GM12874 (cell line): ENCODE measurements around the gene PROCR.

Experiments
- TF ChIP-seq, protein P1 (sequence below): IDR thresholded peaks from 2 replicates; pipeline ENCODE4 v1.5.1; 2011; ENCODE audit warnings: low read depth, mild to moderate bottlenecking, control low read depth, low read length, moderate library complexity; ENCODE audit not compliant: insufficient read depth

PROCR gene

DNA sequence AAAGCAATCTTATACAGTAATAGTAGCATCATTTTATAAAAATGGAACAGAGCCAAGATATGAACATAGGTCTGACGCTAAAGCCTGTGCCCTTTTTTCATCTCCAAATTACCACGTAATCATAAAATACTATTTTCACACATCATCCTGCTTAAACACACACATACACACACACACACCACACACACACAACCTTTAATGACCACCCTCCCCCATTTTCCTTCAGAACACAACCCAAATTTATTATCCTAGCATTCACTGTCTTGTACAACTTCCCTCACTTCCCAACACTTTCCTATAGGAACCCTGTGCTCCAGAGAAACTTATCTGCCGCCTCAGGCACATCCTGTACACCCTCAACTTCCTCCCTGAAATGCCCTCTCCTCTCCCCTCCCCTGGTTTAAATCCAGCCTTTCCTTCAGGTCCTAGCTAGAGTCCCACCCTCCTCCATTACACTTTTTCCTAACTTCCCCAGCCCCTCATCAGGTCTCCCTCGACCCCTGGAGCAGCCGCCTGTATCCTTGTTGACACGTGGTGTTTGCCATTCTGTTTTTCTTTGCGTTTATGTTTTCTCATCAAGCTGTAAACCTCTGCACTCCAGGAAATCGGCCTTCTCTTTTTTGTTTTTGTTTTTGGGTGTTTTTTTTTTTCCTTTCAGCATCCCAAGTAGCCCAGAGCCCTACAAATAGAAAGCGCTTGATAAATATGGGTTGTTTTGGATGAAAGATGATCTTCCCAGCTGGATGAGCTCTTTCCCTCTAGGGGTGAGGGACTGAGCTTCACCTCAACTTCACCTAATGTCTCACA lies 53.6 kb downstream of the PROCR start:
- TF ChIP-seq, protein P1, sequence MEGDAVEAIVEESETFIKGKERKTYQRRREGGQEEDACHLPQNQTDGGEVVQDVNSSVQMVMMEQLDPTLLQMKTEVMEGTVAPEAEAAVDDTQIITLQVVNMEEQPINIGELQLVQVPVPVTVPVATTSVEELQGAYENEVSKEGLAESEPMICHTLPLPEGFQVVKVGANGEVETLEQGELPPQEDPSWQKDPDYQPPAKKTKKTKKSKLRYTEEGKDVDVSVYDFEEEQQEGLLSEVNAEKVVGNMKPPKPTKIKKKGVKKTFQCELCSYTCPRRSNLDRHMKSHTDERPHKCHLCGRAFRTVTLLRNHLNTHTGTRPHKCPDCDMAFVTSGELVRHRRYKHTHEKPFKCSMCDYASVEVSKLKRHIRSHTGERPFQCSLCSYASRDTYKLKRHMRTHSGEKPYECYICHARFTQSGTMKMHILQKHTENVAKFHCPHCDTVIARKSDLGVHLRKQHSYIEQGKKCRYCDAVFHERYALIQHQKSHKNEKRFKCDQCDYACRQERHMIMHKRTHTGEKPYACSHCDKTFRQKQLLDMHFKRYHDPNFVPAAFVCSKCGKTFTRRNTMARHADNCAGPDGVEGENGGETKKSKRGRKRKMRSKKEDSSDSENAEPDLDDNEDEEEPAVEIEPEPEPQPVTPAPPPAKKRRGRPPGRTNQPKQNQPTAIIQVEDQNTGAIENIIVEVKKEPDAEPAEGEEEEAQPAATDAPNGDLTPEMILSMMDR, result no peak

DNA sequence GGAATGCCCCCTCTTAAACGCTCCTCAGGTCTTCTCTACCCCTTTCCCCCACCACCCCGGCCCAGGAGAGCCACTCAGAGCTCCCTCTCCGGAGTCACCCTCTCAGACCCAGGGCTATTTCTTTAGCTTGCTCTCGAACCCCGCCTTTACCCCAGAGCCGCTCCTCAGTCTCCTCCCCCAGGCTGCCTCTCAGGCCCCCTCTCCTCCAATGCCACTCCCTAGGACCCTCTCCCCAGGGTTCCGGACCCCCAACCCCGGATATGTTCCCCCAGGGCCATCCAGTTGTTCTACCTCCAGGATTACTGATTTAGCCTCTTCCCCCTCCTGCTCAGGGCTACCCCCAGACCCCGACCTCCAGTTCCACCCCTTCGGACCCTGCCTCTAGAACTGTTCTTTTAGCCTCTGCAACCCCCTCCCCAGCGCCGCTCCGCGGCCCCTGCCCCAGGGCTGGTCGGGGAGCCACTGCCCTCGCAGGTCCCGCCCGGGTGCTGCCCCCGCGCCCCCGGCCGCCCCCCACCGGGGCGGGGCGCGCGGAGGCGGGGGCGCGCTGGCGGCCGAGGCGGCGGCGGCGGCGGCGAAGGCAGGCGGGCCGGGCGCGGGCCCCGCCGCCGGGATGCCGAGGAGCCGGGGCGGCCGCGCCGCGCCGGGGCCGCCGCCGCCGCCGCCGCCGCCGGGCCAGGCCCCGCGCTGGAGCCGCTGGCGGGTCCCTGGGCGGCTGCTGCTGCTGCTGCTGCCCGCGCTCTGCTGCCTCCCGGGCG lies 54.4 kb downstream of the PROCR start, which contains the start of gene MMP24:
Gene MMP24 (plus strand): TSS at position 565 of the 758 bp plus-strand sequence. CDS start 49 bp downstream, at position 614.
- TF ChIP-seq, protein P1, result no peak
